A673 (cell line): ENCODE data around the gene TTC38. TPM values are rescaled to one million over a fixed set of nuclear protein-coding genes. Genes with fewer than 3 reads are reported as not detected.

Experiments used
- BruUV-seq: library from RNA; stranded (reverse); fragments of 400-500 nt; replicated peaks from 2 replicates; lab custom pipeline; 2021; lab: Mats Ljungman, UMichigan
- CTCF ChIA-PET: fragments of 300-600 bp; sonication (Branson Sonifier 250); formaldehyde crosslinking; loops from one replicate; lab custom pipeline; 2022; ENCODE audit warnings: antibody characterized with exemption; lab: Charles Lee
- POLR2A ChIA-PET: fragments of 300-600 bp; sonication (Branson Sonifier 250); formaldehyde crosslinking; loops from one replicate; lab custom pipeline; 2022; ENCODE audit warnings: antibody characterized with exemption; ENCODE audit not compliant: low non-redundant PET; lab: Charles Lee
- DNase-seq: peaks from one replicate; pipeline ENCODE4 v3.0.0-alpha.2; 2015; ENCODE audit warnings: low spot score
- H3K27ac ChIP-seq: fragments of 200-600 bp; sonication (generic); 2 replicates; pipeline ENCODE4 v1.5.1; 2016; ENCODE audit warnings: mixed run types, low read depth, mild to moderate bottlenecking, mixed read lengths, antibody characterized with exemption, low read length; ENCODE audit not compliant: poor library complexity, severe bottlenecking
- H3K27me3 ChIP-seq: fragments of 200-600 bp; sonication (generic); replicated peaks from 2 replicates; pipeline ENCODE4 v1.6.1; 2017; ENCODE audit warnings: mixed run types, low read depth, mild to moderate bottlenecking, mixed read lengths, antibody characterized with exemption, low read length; ENCODE audit not compliant: insufficient read depth, poor library complexity
- H3K36me3 ChIP-seq: fragments of 200-600 bp; sonication (generic); 2 replicates; pipeline ENCODE4 v1.6.1; 2016; ENCODE audit warnings: mixed run types, mild to moderate bottlenecking, mixed read lengths, antibody characterized with exemption, low read length; ENCODE audit not compliant: insufficient read depth, poor library complexity, severe bottlenecking
- H3K4me1 ChIP-seq: fragments of 200-600 bp; sonication (generic); 2 replicates; pipeline ENCODE4 v1.6.1; 2017; ENCODE audit warnings: mixed run types, mild to moderate bottlenecking, mixed read lengths, antibody characterized with exemption, low read length; ENCODE audit not compliant: insufficient read depth, poor library complexity, severe bottlenecking
- H3K4me3 ChIP-seq: fragments of 200-600 bp; sonication (generic); 2 replicates; pipeline ENCODE4 v1.5.1; 2016; ENCODE audit warnings: low read depth, mixed run types, mild to moderate bottlenecking, mixed read lengths, low read length; ENCODE audit not compliant: poor library complexity, severe bottlenecking
- H3K9me3 ChIP-seq: fragments of 200-600 bp; sonication (generic); 2 replicates; pipeline ENCODE4 v1.6.1; 2016; ENCODE audit warnings: mixed run types, low read depth, mild to moderate bottlenecking, mixed read lengths, antibody characterized with exemption, low read length; ENCODE audit not compliant: poor library complexity, severe bottlenecking
- EZH2 ChIP-seq: fragments of 200-600 bp; sonication (generic); IDR thresholded peaks from 2 replicates; pipeline ENCODE4 v1.6.1; 2017; ENCODE audit warnings: borderline replicate concordance, low read depth, mild to moderate bottlenecking, mixed read lengths, antibody characterized with exemption, low read length; ENCODE audit not compliant: poor library complexity, severe bottlenecking
- intact Hi-C: fragments of 100-400 bp; cut with micrococcal nuclease; formaldehyde crosslinking; loops from one replicate; pipeline ENCODE4 v1.10.0; 2022; ENCODE audit not compliant: unreplicated experiment
- total RNA-seq: library from RNA; stranded (reverse); gene quantifications from 2 replicates; pipeline ENCODE4 v1.2.3, GENCODE V29; 2021
- TF ChIP-seq, protein P1 (sequence below): fragments of 300-800, 200-600 bp; sonication (generic); conservative IDR thresholded peaks from 2 replicates; pipeline ENCODE4 v1.5.1; 2017; ENCODE audit warnings: low read depth, mild to moderate bottlenecking, antibody characterized with exemption, low read length, moderate library complexity, mixed read lengths

TTC38 gene
- total RNA-seq, 1 experiment from 2014 or later, result 11.4 TPM

DNA sequence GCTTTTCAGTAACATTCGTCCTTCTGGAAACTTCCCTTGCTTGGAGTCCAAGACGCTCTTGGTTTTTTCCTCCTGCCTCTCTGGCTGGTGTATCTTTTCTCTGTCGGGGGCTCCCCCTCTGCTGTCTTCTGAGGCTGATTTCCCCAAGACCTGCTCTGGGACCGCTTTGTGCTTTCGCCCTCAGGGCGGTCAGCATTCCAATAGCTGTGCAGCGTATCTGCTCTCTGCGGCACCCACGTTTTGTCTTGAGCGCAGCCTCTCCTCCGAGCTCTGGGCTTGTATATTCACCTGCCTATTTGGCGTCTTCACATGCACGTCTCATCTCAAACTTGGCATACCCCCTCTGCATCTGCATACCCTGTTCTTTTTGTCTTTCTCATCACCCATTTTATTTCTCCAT, 31.3 kb downstream of the TTC38 start:
- Histone ChIP-seq H3K4me3 (no peak overlapping the region), H3K4me1 (peaks cover 19% of the 10 kb centered on the region), H3K27me3 (no peaks in the 10 kb centered on the region), H3K27ac (no peak overlapping the region), H3K9me3 (no peaks in the 10 kb centered on the region), H3K36me3 (peaks cover 52% of the 10 kb centered on the region)
- no peak for TF ChIP-seq EZH2
- no TSS peak for BruUV-seq
- DNase-seq, result no peak
- POLR2A ChIA-PET, result interaction anchor here (0.7 kb wide), 1 partner anchor 21 kb away, joined by 3 read pairs; no protein-coding TSS in a partner anchor
- CTCF ChIA-PET, result no interaction called here
- intact Hi-C loops, result no loop called here

DNA sequence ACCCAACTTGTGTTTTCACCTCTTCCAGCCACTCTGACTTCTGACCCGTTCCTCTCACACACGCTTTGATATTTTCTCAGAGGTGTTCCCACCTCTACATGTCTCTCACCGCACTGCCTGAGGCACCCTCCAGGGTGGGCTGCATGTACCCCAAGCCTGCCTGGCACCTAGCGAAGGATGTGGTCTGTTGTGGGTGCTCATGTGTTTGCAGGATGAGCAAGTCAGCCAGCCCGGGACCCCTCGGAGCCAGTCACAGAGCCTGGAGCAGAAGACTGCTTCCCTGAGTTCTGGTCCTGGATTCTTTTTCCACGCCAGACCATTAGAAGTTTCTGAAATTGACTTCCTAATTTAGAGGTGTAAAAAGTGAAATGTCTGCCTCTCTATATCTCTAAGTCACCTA, 32.7 kb downstream of the TTC38 start:
- Histone ChIP-seq H3K36me3 (peaks cover 63% of the 10 kb centered on the region), H3K27me3 (no peaks in the 10 kb centered on the region), H3K4me1 (peaks cover 18% of the 10 kb centered on the region), H3K4me3 (no peak overlapping the region), H3K27ac (no peak overlapping the region), H3K9me3 (no peaks in the 10 kb centered on the region)
- CTCF ChIA-PET, result no interaction called here
- no peak for TF ChIP-seq EZH2
- TF ChIP-seq, protein P1, sequence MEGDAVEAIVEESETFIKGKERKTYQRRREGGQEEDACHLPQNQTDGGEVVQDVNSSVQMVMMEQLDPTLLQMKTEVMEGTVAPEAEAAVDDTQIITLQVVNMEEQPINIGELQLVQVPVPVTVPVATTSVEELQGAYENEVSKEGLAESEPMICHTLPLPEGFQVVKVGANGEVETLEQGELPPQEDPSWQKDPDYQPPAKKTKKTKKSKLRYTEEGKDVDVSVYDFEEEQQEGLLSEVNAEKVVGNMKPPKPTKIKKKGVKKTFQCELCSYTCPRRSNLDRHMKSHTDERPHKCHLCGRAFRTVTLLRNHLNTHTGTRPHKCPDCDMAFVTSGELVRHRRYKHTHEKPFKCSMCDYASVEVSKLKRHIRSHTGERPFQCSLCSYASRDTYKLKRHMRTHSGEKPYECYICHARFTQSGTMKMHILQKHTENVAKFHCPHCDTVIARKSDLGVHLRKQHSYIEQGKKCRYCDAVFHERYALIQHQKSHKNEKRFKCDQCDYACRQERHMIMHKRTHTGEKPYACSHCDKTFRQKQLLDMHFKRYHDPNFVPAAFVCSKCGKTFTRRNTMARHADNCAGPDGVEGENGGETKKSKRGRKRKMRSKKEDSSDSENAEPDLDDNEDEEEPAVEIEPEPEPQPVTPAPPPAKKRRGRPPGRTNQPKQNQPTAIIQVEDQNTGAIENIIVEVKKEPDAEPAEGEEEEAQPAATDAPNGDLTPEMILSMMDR, result no peak
- no TSS peak for BruUV-seq
- DNase-seq, result no peak
- intact Hi-C loops, result no loop called here
- POLR2A ChIA-PET, result no interaction called here

DNA sequence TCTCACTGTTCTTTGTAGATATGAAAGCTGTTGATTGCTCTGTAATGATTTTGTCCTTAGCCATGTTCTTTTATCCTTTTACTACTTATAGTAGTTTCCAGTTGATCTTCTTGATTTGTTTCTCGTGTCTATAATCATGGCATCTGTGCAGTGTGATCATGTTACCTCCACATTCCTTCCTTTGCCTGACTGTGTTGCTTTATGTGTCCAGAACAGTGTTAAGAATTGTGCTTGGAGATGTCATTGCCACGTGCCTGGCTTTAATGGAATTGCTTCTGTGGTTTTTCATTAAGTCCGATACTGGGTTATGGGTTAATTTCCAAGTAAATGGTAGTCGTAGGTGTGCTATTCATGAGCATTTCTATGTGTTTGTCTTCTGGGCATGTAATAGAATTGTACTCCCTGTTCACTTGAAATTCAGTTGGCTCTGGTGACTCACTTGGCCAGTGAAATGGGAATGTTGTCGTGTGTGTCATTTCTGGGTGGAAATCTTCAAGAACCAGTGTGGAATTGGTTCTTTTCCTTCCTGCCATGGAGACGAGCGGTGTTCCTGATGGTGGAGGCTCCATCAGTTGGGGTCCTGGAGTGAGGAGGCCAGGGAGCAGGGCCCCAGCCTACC, 35.6 kb downstream of the TTC38 start:
- POLR2A ChIA-PET, result no interaction called here
- TF ChIP-seq, protein P1, result no peak
- no peak for TF ChIP-seq EZH2
- Histone ChIP-seq H3K4me1 (peaks cover 5% of the 10 kb centered on the region), H3K36me3 (peaks cover 84% of the 10 kb centered on the region), H3K27ac (no peak overlapping the region), H3K9me3 (no peaks in the 10 kb centered on the region), H3K4me3 (no peak overlapping the region), H3K27me3 (no peaks in the 10 kb centered on the region)
- intact Hi-C loops, result no loop called here
- DNase-seq, result no peak
- CTCF ChIA-PET, result no interaction called here
- no TSS peak for BruUV-seq
